GM12892 (cell line): ENCODE measurements around the gene TLX3.

Experiments
- POLR2A ChIP-seq: IDR thresholded peaks from 2 replicates; pipeline ENCODE4 v1.6.1; 2011; ENCODE audit warnings: low read depth, low read length, control low read depth
- POLR2AphosphoS5 ChIP-seq: IDR thresholded peaks from 2 replicates; pipeline ENCODE4 v1.6.1; 2011; ENCODE audit warnings: low read depth, low read length, control low read depth
- TAF1 ChIP-seq: IDR thresholded peaks from 2 replicates; pipeline ENCODE4 v1.6.1; 2011; ENCODE audit warnings: low read depth, mild to moderate bottlenecking, control low read depth, low read length, borderline replicate concordance

GRCh38 chr5:171309276-171310211, 496 bp downstream of the TLX3 start:
- TF ChIP-seq POLR2A (no peak), POLR2AphosphoS5 (no peak), TAF1 (no peak)
